ENCODE measurements around the gene CYBC1.
"Not testable (repeated sequence)": the region's sequence is repeated elsewhere in the genome, so short reads cannot be mapped to it uniquely, and the experiment has no call there.

Gene CYBC1

GRCh38 chr17:82461827-82462524, 11.4 kb upstream of the CYBC1 start (continued):
- peak; percentile 66 for TF ChIP-seq GLIS1 (tag by site-specific recombination; IDR thresholded peaks at IDR 0.05)
- no peak for TF ChIP-seq ZSCAN4 (tag by site-specific recombination; IDR thresholded peaks at IDR 0.05)
- TF ChIP-seq RBAK (tag by site-specific recombination; IDR thresholded peaks at IDR 0.05): no peak
- TF ChIP-seq ZNF398 (tag by site-specific recombination; IDR thresholded peaks at IDR 0.05): peak; percentile 56
- peak; percentile 95 for TF ChIP-seq ZIC2 (tag by site-specific recombination; IDR thresholded peaks at IDR 0.05)
- 0 out of 2 replicates have a peak, but pooled peaks have one; percentile 36 for TF ChIP-seq SCRT2 (tag by site-specific recombination; IDR thresholded peaks at IDR 0.05)
- TF ChIP-seq ZNF629 (tag by site-specific recombination; IDR thresholded peaks at IDR 0.05): peak; percentile 46
- TF ChIP-seq, protein P1, sequence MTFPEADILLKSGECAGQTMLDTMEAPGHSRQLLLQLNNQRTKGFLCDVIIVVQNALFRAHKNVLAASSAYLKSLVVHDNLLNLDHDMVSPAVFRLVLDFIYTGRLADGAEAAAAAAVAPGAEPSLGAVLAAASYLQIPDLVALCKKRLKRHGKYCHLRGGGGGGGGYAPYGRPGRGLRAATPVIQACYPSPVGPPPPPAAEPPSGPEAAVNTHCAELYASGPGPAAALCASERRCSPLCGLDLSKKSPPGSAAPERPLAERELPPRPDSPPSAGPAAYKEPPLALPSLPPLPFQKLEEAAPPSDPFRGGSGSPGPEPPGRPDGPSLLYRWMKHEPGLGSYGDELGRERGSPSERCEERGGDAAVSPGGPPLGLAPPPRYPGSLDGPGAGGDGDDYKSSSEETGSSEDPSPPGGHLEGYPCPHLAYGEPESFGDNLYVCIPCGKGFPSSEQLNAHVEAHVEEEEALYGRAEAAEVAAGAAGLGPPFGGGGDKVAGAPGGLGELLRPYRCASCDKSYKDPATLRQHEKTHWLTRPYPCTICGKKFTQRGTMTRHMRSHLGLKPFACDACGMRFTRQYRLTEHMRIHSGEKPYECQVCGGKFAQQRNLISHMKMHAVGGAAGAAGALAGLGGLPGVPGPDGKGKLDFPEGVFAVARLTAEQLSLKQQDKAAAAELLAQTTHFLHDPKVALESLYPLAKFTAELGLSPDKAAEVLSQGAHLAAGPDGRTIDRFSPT (tag by site-specific recombination; IDR thresholded peaks at IDR 0.05): 0 out of 2 replicates have a peak, but pooled peaks have one; percentile 24
- TF ChIP-seq ZNF248 (tag by site-specific recombination; IDR thresholded peaks at IDR 0.05): no peak
- TF ChIP-seq ZNF10 (tag by site-specific recombination; IDR thresholded peaks at IDR 0.05): peak; percentile 56; the same call in 1 of the 2 replicates
- TF ChIP-seq ZFP41 (tag by site-specific recombination; IDR thresholded peaks at IDR 0.05; ENCODE audit: borderline replicate concordance): no peak
- 0 out of 2 replicates have a peak, but pooled peaks have one; percentile 56 for TF ChIP-seq GLIS2 (tag by site-specific recombination; IDR thresholded peaks at IDR 0.05)
- TF ChIP-seq EGR2 (tag by site-specific recombination; IDR thresholded peaks at IDR 0.05; ENCODE audit: low read depth): 0 out of 2 replicates have a peak, but pooled peaks have one; percentile 29
- peak; percentile 54 for TF ChIP-seq SP7 (tag by site-specific recombination; IDR thresholded peaks at IDR 0.05)

DNA sequence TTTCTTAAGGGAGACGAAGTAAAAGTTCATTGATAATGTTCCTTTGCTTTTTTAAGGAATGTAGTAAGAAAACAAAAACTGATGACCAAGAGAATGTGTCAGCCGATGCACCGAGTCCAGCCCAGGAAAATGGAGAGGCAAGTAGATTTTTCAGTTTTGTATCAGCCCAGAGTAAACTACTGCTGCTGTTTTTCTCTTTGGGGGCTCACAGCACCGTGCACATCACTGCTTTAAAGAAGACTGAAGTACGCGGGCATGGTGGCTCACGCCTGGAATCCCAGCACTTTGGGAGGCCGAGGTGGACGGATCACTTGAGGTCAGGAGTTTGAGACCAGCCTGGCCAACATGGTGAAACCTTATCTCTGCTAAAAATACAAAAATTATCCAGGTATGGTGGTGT, 9.4 kb upstream of the CYBC1 start:
- POLR2A ChIA-PET: interaction anchor here (1.5 kb wide), 2 partner anchors 60 to 62 kb away, joined by 3 read pairs; partner anchors contain the start of gene FOXK2
- H3K4me3 ChIP-seq (ENCODE audit: low read depth, low read length): not testable (repeated sequence)

GRCh38 chr17:82458885-82459424, 8.4 kb upstream of the CYBC1 start:
- no peaks in the 10 kb centered on the region for H3K9me3 ChIP-seq (ENCODE audit: control insufficient read depth, insufficient read depth, low read depth, low read length)
- CTCF ChIA-PET: interaction anchor here (0.7 kb wide), 1 partner anchor 102 kb away, joined by 3 read pairs; no protein-coding TSS in a partner anchor
- POLR2A ChIA-PET: interaction anchor here (0.7 to 1.5 kb wide), 2 partner anchors 16 to 60 kb away, joined by 3 read pairs; partner anchors contain the start of gene FOXK2
- peak overlapping the region; percentile 95 for H3K27ac ChIP-seq (ENCODE audit: extremely low read depth, low read depth, low read length)
- peaks cover 5% of the 10 kb centered on the region for H3K4me1 ChIP-seq (ENCODE audit: control insufficient read depth, insufficient read depth, low read length)
- peaks cover 15 to 42% of the 10 kb centered on the region in 2 experiments for H3K36me3 ChIP-seq (ENCODE audit: control insufficient read depth in 2 of 2, insufficient read depth in 1 of 2, low read length in 2 of 2)
- peak overlapping the region; percentile 92 for H3K4me3 ChIP-seq (ENCODE audit: low read depth, low read length)
- TF ChIP-seq ZNF513 (tag by site-specific recombination; IDR thresholded peaks at IDR 0.05) (peak; percentile 41; the same call in 1 of the 2 replicates), ZNF747 (tag by site-specific recombination; IDR thresholded peaks at IDR 0.05) (no peak), ZNF10 (tag by site-specific recombination; IDR thresholded peaks at IDR 0.05) (no peak), ZBTB7A (tag by site-specific recombination; IDR thresholded peaks at IDR 0.05; ENCODE audit: low read depth) (no peak), KLF8 (tag by site-specific recombination; IDR thresholded peaks at IDR 0.05) (no peak), ZNF660 (tag by site-specific recombination; IDR thresholded peaks at IDR 0.05) (peak; percentile 7), ZNF600 (tag by site-specific recombination; IDR thresholded peaks at IDR 0.05) (peak; percentile 45; the same call in 1 of the 2 replicates), ZBTB20 (tag by site-specific recombination; IDR thresholded peaks at IDR 0.05) (peak; percentile 19; the same call in 1 of the 2 replicates), ZBTB8A (tag by site-specific recombination; IDR thresholded peaks at IDR 0.05) (peak; percentile 41), ZFP37 (tag by site-specific recombination; IDR thresholded peaks at IDR 0.05) (no peak), ZNF596 (tag by site-specific recombination; IDR thresholded peaks at IDR 0.05) (peak; percentile 26; the same call in 1 of the 2 replicates), WT1 (tag by site-specific recombination; IDR thresholded peaks at IDR 0.05) (no peak), ZSCAN23 (tag by site-specific recombination; IDR thresholded peaks at IDR 0.05) (no peak)

More for the DNA sequence above, 9.4 kb upstream of the CYBC1 start:
- not testable (repeated sequence) for H3K4me1 ChIP-seq (ENCODE audit: control insufficient read depth, insufficient read depth, low read length); H3K27ac ChIP-seq (ENCODE audit: extremely low read depth, low read depth, low read length); H3K9me3 ChIP-seq (ENCODE audit: control insufficient read depth, insufficient read depth, low read depth, low read length)
- CTCF ChIA-PET: interaction anchor here (1.0 kb wide), 1 partner anchor 34 kb away, joined by 3 read pairs; no protein-coding TSS in a partner anchor
- peaks cover 15 to 52% of the 10 kb centered on the region in 2 experiments for H3K36me3 ChIP-seq (ENCODE audit: control insufficient read depth in 2 of 2, insufficient read depth in 1 of 2, low read length in 2 of 2)
